ENCODE results near the gene CDH5. TPM values are rescaled to one million over a fixed set of nuclear protein-coding genes. Genes with fewer than 3 reads are reported as not detected.

The CDH5 gene
- total and polyA plus RNA-seq, 2 of the 4 experiments (the other 2 are of a cell fraction) = not detected

- peak overlapping the region; percentile 9; the same call in 1 of the 2 replicates for H3K27ac ChIP-seq (ENCODE audit: insufficient read depth, low read length)
- no CpG with 5 or more reads among the region's 5 CpGs for WGBS, 2 experiments (ENCODE audit: extremely low coverage in 2 of 2, insufficient read length in 1 of 2)
- no TSS peak for BruUV-seq (replicated peaks)
Measured at GRCh38 chr16:66381585-66382170, 15.2 kb downstream of the CDH5 start.

More at GRCh38 chr16:66381585-66382170, 15.2 kb downstream of the CDH5 start:
- Histone ChIP-seq H3K4me2 (ENCODE audit: low read depth, low read length) (no peak overlapping the region), H3K23ac (ENCODE audit: low read depth, low read length) (no peak overlapping the region), H3K4me3 (ENCODE audit: insufficient read depth, low read depth, low read length) (no peak overlapping the region), H3K79me1 (ENCODE audit: low read depth in 1 of 2, low read length in 2 of 2) (no peaks in the 10 kb centered on the region), H3K9ac (ENCODE audit: low read depth, low read length) (no peak overlapping the region), H3K9me3 (ENCODE audit: control insufficient read depth, insufficient read depth, low read length) (no peaks in the 10 kb centered on the region), H2BK120ac (ENCODE audit: low read depth, low read length) (peak overlapping the region; percentile 81), H4K91ac (ENCODE audit: insufficient read depth, low read depth, low read length) (no peak overlapping the region; the same call in 1 of the 2 replicates), H2AK9ac (replicated peaks; ENCODE audit: low read depth, low read length, poor library complexity) (peak overlapping the region; percentile 69), H2BK5ac (ENCODE audit: low read depth, low read length, poor library complexity, severe bottlenecking) (no peak overlapping the region), H3K56ac (ENCODE audit: extremely low read depth, insufficient read depth, low read length) (no peak overlapping the region), H3K18ac (ENCODE audit: low read depth, low read length) (no peak overlapping the region), H2BK15ac (ENCODE audit: low read depth, low read length) (no peak overlapping the region), H2AFZ (replicated peaks; ENCODE audit: low read length, poor library complexity) (peak overlapping the region; percentile 8), H2AK5ac (ENCODE audit: low read depth, low read length) (0 out of 2 replicates have a peak overlapping the region, but pooled peaks have one; percentile 37), H3K14ac (replicated peaks; ENCODE audit: low read depth, low read length) (peak overlapping the region; percentile 20; the same call in 1 of the 2 replicates), H3K4me1 (ENCODE audit: control insufficient read depth, insufficient read depth, low read length) (peaks cover 10% of the 10 kb centered on the region), H3K4ac (ENCODE audit: low read depth, low read length) (peak overlapping the region; percentile 59), H4K8ac (ENCODE audit: low read depth in 2 of 2, low read length in 2 of 2) (0 out of 4 replicates have a peak overlapping the region, but pooled peaks of 1 of the 2 experiments have one; percentile 47), H2BK20ac (ENCODE audit: low read depth, low read length) (no peak overlapping the region), H3K27me3 (ENCODE audit: control insufficient read depth, insufficient read depth, low read length) (peaks cover 9% of the 10 kb centered on the region; the same call in 1 of the 2 replicates), H3K9me1 (ENCODE audit: insufficient read depth, low read length) (peaks cover 5% of the 10 kb centered on the region), H4K20me1 (ENCODE audit: insufficient read depth, low read length) (no peaks in the 10 kb centered on the region), H4K5ac (ENCODE audit: low read depth, low read length) (no peak overlapping the region), H3K36me3 (ENCODE audit: control insufficient read depth, insufficient read depth, low read length) (no peaks in the 10 kb centered on the region)
- ChIA-PET CTCF (no interaction called here), POLR2A (ENCODE audit: unreplicated experiment) (no interaction called here)
- in situ Hi-C loops (cut with MboI; ENCODE audit: low sequenced_read_pairs) (no loop called here), dilution Hi-C loops (cut with HindIII; ENCODE audit: low sequenced_read_pairs, unreplicated experiment) (no loop called here), intact Hi-C loops (cut with micrococcal nuclease) (no loop called here)
- ATAC-seq (ENCODE audit: low read depth) (no peak), DNase-seq (no peak)
- TF ChIP-seq POLR2A (IDR thresholded peaks at IDR 0.05; ENCODE audit: low read depth, low read length) (no peak), CHD1 (IDR thresholded peaks at IDR 0.05; ENCODE audit: low read depth, low read length) (no peak), RAD21 (IDR thresholded peaks at IDR 0.05; ENCODE audit: low read length) (no peak), RFX5 (IDR thresholded peaks at IDR 0.05; ENCODE audit: low read depth, low read length) (no peak), FOS (IDR thresholded peaks at IDR 0.05; ENCODE audit: low read depth, low read length) (no peak)

Data from IMR-90 (cell line).